Thyroid gland (tissue), 4 donors: Measurements from ENCODE around the gene CACNA1S. TPM values are rescaled to one million over a fixed set of nuclear protein-coding genes. Genes with fewer than 3 reads are reported as not detected.

Source experiments
- DNase-seq, 2 donors: peaks; one replicate each; pipeline ENCODE4 v3.0.0-alpha.2; 2019
- H3K27ac ChIP-seq, 3 donors: fragments of 200-600 bp; sonication (generic); 1 replicate in 2 of 3; 2 replicates in 1 of 3; pipeline ENCODE4 v1.5.1; 2016 to 2019; ENCODE audit warnings: mild to moderate bottlenecking in 1 of 3, moderate library complexity in 1 of 3
- H3K27me3 ChIP-seq: fragments of 200-600 bp; sonication (generic); one replicate; pipeline ENCODE4 v1.5.1; 2019
- H3K36me3 ChIP-seq, 2 donors: fragments of 200-600 bp; sonication (generic); one replicate each; pipeline ENCODE4 v1.5.1; 2016 to 2019
- H3K4me1 ChIP-seq, 2 donors: fragments of 200-600 bp; sonication (generic); one replicate each; pipeline ENCODE4 v1.5.1; 2017 to 2019
- H3K4me3 ChIP-seq, 3 donors: fragments of 200-600 bp; sonication (generic); replicated peaks in 1 of 3; 1 replicate in 2 of 3; 2 replicates in 1 of 3; pipeline ENCODE4 v1.5.1; 2016; ENCODE audit warnings: mild to moderate bottlenecking in 1 of 3
- H3K9me3 ChIP-seq: fragments of 200-600 bp; sonication (generic); one replicate; pipeline ENCODE4 v1.5.1; 2017
- CTCF ChIP-seq, 6 experiments: fragments of 200-600 bp in 3 of 6; fragments of 450-650 bp in 3 of 6; sonication (generic) in 3 of 6; IDR thresholded peaks; one replicate each; pipeline ENCODE4 v1.5.1; 2016 to 2019; ENCODE audit warnings: antibody characterized with exemption in 6 of 6, mild to moderate bottlenecking in 2 of 6, inconsistent platforms in 1 of 6, moderate library complexity in 1 of 6
- POLR2A ChIP-seq, 2 donors: fragments of 450-650 bp; IDR thresholded peaks; one replicate each; pipeline ENCODE4 v1.6.1; 2017; ENCODE audit warnings: antibody characterized with exemption in 2 of 2, mild to moderate bottlenecking in 2 of 2, moderate library complexity in 1 of 2
- WGBS, 2 donors: methylation state at CpG; one replicate each; pipeline ENCODE4 v1.1.5; 2017; 5-methylcytosine and 5-hydroxymethylcytosine counted together
- intact Hi-C: fragments of 100-400 bp; cut with DNase I; formaldehyde crosslinking; loops from one replicate; pipeline ENCODE4 v1.15.1; 2023
- total RNA-seq, 4 donors: library from RNA; depleted of rRNA; stranded (reverse); fragments of >200 nt; gene quantifications; one replicate each; pipeline ENCODE4 v1.2.3, GENCODE V29; 2016

CACNA1S gene
- total RNA-seq, 4 donors from 2014 or later = not detected

DNA sequence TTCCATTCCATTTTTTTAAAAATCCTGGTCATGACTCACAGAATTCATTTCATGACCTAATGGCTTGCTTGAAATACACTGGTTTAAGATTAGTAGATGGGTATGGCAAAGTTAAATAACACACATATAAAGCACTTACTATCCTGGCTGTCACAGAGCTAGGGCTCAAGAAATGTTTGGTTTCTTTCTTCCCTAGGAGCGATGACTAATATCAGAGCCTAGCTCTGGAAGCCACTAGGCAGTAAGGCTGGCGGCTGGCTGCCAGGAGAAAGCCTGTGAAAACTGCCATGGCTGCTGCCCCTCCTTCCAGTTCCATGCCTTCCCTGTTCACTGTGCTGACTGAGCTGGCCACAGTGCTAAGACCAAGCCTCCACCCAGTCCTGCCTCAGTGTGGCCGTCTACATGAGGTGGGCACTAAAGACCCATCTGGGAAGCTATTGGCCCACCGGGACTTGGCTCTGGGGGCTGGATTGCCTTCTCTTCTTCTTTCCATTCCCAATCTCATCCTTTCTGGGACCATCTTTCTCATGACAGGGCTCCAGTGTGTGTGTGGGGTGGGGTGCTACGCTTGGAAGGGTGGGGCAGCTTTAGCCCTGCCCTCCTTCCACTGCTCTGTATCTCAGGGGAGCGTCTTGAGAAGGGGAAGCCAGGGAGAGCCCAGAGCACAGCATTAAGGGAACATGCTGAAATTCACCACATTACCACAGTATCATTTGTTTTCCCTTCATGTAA, 25.5 kb upstream of the CACNA1S start:
- H3K4me1 ChIP-seq = no peaks in the 10 kb centered on the region
- peak; percentile 22 to 37 for DNase-seq
- no peaks in the 10 kb centered on the region for H3K9me3 ChIP-seq
- TF ChIP-seq POLR2A (IDR thresholded peaks at IDR 0.05) (no peak), CTCF (IDR thresholded peaks at IDR 0.05) (no peak)
- 79 to 81% methylated on average over 6 of the region's 6 CpGs for WGBS, 2 donors
- no peak overlapping the region for H3K27ac ChIP-seq
- H3K27me3 ChIP-seq = no peaks in the 10 kb centered on the region
- H3K4me3 ChIP-seq = no peak overlapping the region
- peaks cover 18 to 24% of the 10 kb centered on the region in 2 donors for H3K36me3 ChIP-seq
- intact Hi-C loops = no loop called here

- TF ChIP-seq CTCF (IDR thresholded peaks at IDR 0.05) (no peak), POLR2A (IDR thresholded peaks at IDR 0.05) (no peak)
- intact Hi-C loops = no loop called here
- WGBS, 2 donors = 95 to 98% methylated on average over 5 of the region's 7 CpGs
These were observed 24.8 kb upstream of the CACNA1S start for GRCh38 chr1:201137024-201137392.

DNA sequence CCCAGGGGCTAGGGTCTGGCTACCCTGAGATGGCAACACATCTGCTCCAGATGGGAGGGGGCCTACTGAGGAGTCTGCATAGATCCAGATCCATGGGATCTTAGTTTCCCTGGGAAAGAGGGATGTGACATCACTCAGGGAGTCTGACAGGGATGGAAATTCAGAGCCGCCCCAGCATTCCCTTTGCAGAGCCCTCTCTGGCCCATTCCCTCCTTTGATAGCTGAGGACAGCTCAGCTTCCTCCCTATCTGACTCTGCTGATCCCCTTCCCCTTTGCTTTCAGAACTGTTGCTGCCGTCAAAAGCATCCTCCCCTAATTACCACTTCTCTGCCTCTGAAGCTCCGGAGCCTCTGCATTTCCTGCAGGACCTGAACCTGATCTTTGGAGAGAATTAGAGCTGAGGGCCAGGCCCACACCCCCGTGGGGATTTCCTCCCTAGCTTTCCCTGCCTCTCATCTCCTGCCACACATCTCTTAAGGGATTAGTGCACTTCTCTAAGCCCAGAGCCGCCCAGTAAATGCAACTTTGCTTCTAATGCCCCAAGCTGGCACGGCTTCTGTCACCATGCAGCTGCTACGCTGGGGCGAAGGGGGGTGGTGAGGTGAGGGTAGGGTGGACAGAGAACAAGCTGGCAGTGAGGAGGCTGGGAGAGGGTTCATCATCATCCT, 24.3 kb upstream of the CACNA1S start:
- no peak overlapping the region for H3K27ac ChIP-seq
- 80 to 81% methylated on average over 8 of the region's 8 CpGs for WGBS, 2 donors
- no peak for TF ChIP-seq POLR2A (IDR thresholded peaks at IDR 0.05)
- no peak for TF ChIP-seq CTCF (IDR thresholded peaks at IDR 0.05)
- H3K9me3 ChIP-seq = no peaks in the 10 kb centered on the region
- DNase-seq = no peak
- intact Hi-C loops = no loop called here
- no peaks in the 10 kb centered on the region for H3K27me3 ChIP-seq
- no peak overlapping the region for H3K4me3 ChIP-seq
- no peaks in the 10 kb centered on the region for H3K4me1 ChIP-seq
- H3K36me3 ChIP-seq = peaks cover 17 to 21% of the 10 kb centered on the region in 2 donors

More at GRCh38 chr1:201137024-201137392, 24.8 kb upstream of the CACNA1S start:
- no peak for DNase-seq
- no peaks in the 10 kb centered on the region for H3K9me3 ChIP-seq
- no peaks in the 10 kb centered on the region for H3K4me1 ChIP-seq
- peaks cover 17 to 21% of the 10 kb centered on the region in 2 donors for H3K36me3 ChIP-seq
- H3K4me3 ChIP-seq = no peak overlapping the region
- no peaks in the 10 kb centered on the region for H3K27me3 ChIP-seq
- H3K27ac ChIP-seq = no peak overlapping the region

GRCh38 chr1:201134405-201134804, 22.2 kb upstream of the CACNA1S start:
- H3K27me3 ChIP-seq = no peaks in the 10 kb centered on the region
- H3K4me3 ChIP-seq = no peak overlapping the region
- intact Hi-C loops = no loop called here
- 86 to 97% methylated on average over 6 of the region's 6 CpGs for WGBS, 2 donors
- no peak for DNase-seq
- H3K9me3 ChIP-seq = no peaks in the 10 kb centered on the region
- peaks cover 10 to 17% of the 10 kb centered on the region in 2 donors for H3K36me3 ChIP-seq
- no peak overlapping the region for H3K27ac ChIP-seq
- TF ChIP-seq POLR2A (IDR thresholded peaks at IDR 0.05) = no peak
- TF ChIP-seq CTCF (IDR thresholded peaks at IDR 0.05) = no peak
- no peaks in the 10 kb centered on the region for H3K4me1 ChIP-seq

DNA sequence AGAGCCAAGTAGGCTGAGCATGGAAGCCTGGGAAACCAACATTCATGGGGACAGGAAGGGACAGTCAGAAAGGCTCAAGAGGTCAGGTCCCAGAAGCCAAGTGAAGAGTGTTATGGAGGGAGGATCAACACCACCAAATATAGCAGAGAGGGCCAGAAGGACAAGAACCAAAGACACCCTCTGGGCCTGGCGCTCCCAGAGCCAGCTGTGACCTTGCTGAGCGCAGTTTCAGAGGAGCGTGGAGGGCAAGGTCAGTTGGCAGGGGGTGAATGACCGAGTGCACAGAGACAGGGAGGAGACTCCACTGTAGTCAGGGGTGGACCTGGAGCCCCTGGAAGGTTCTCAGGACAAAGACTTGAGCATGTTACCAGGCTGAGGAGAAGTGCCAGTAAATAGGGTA, 19.2 kb upstream of the CACNA1S start:
- 65 to 73% methylated on average over 4 of the region's 4 CpGs for WGBS, 2 donors
- intact Hi-C loops = no loop called here
- Histone ChIP-seq H3K4me3 (no peak overlapping the region), H3K36me3 (peaks cover 10 to 17% of the 10 kb centered on the region in 2 donors), H3K4me1 (no peaks in the 10 kb centered on the region), H3K27ac (no peak overlapping the region), H3K27me3 (no peaks in the 10 kb centered on the region), H3K9me3 (no peaks in the 10 kb centered on the region)
- TF ChIP-seq CTCF (IDR thresholded peaks at IDR 0.05) (no peak), POLR2A (IDR thresholded peaks at IDR 0.05) (no peak)
- no peak for DNase-seq
